Measurements from ENCODE around the gene SCAP.

The SCAP gene

GRCh38 chr3:47414666-47415587 lies 60.8 kb downstream of the SCAP start:
- peak in 17 of 56 donors; percentile 24 to 60 (median 41) for DNase-seq

GRCh38 chr3:47414161-47414564 lies 61.6 kb downstream of the SCAP start:
- no peak for DNase-seq

GRCh38 chr3:47413751-47414150 lies 62.0 kb downstream of the SCAP start:
- peak in 42 of 56 donors; percentile 15 to 87 (median 62) for DNase-seq

- no peak for DNase-seq
Measured at GRCh38 chr3:47412842-47413520, 62.8 kb downstream of the SCAP start.

- DNase-seq: no peak
Measured at GRCh38 chr3:47412453-47412756, 63.3 kb downstream of the SCAP start.

GRCh38 chr3:47411696-47412452 lies 63.9 kb downstream of the SCAP start:
- no peak for DNase-seq

- DNase-seq: no peak
Measured at GRCh38 chr3:47410801-47411646, 64.7 kb downstream of the SCAP start.

- DNase-seq: no peak
Measured at GRCh38 chr3:47410417-47410720, 65.4 kb downstream of the SCAP start.

- no peak for DNase-seq
Measured at GRCh38 chr3:47409688-47410416, 65.9 kb downstream of the SCAP start.

GRCh38 chr3:47409284-47409683 lies 66.5 kb downstream of the SCAP start:
- DNase-seq: no peak

- DNase-seq: no peak
Measured at GRCh38 chr3:47408839-47409229, 66.9 kb downstream of the SCAP start.

- no peak for DNase-seq
Measured at GRCh38 chr3:47407896-47408838, 67.6 kb downstream of the SCAP start.

GRCh38 chr3:47407237-47407636 lies 68.5 kb downstream of the SCAP start:
- DNase-seq: no peak

GRCh38 chr3:47406762-47407149 lies 69.0 kb downstream of the SCAP start:
- no peak for DNase-seq

GRCh38 chr3:47405820-47406761 lies 69.7 kb downstream of the SCAP start:
- no peak for DNase-seq

- DNase-seq: peak in 47 of 56 donors; percentile 27 to 85 (median 63)
Measured at GRCh38 chr3:47404955-47405790, 70.6 kb downstream of the SCAP start.

- DNase-seq: no peak
Measured at GRCh38 chr3:47404431-47404876, 71.3 kb downstream of the SCAP start.
